ENCODE measurements around the gene CNN3.

Gene CNN3

GRCh38 chr1:94898491-94899385 lies 28.2 kb downstream of the CNN3 start:
- Histone ChIP-seq H3K4me3 (ENCODE audit: low read length) (no peak overlapping the region), H3K23ac (ENCODE audit: low read length) (no peak overlapping the region), H2BK120ac (ENCODE audit: low read depth, low read length) (no peak overlapping the region), H4K8ac (ENCODE audit: low read depth, low read length) (no peak overlapping the region), H3K36me3 (ENCODE audit: control insufficient read depth, insufficient read depth, low read length) (peaks cover 16% of the 10 kb centered on the region), H3K79me1 (ENCODE audit: low read length) (peaks cover 6% of the 10 kb centered on the region), H3K79me2 (ENCODE audit: control insufficient read depth, insufficient read depth, low read length) (peaks cover 10% of the 10 kb centered on the region), H3K9ac (ENCODE audit: low read length) (no peak overlapping the region), H3K27ac (ENCODE audit: low read depth, low read length) (no peak overlapping the region), H3K4me2 (ENCODE audit: low read length) (no peak overlapping the region), H3K18ac (ENCODE audit: low read length) (no peak overlapping the region), H4K5ac (ENCODE audit: low read length) (no peak overlapping the region), H2BK15ac (replicated peaks; ENCODE audit: low read depth) (no peak overlapping the region), H2BK5ac (ENCODE audit: low read length) (no peak overlapping the region), H3K4me1 (ENCODE audit: control insufficient read depth, low read depth, low read length) (no peaks in the 10 kb centered on the region), H2AK5ac (ENCODE audit: low read length) (no peak overlapping the region), H3K27me3 (ENCODE audit: insufficient read depth, low read length, poor library complexity) (no peaks in the 10 kb centered on the region), H3K56ac (ENCODE audit: low read length) (no peak overlapping the region), H3K4ac (ENCODE audit: low read depth, low read length) (no peak overlapping the region)
- DNase-seq: no peak
- no CpG with 5 or more reads among the region's 7 CpGs for WGBS (ENCODE audit: extremely low coverage, insufficient coverage, low lambda C conversion rate)

GRCh38 chr1:94895518-94895917 lies 31.4 kb downstream of the CNN3 start:
- Histone ChIP-seq H3K4me3 (ENCODE audit: low read length) (no peak overlapping the region), H3K23ac (ENCODE audit: low read length) (no peak overlapping the region), H3K27ac (ENCODE audit: low read depth, low read length) (no peak overlapping the region), H3K79me1 (ENCODE audit: low read length) (peaks cover under 1% of the 10 kb centered on the region), H3K36me3 (ENCODE audit: control insufficient read depth, insufficient read depth, low read length) (peaks cover 14% of the 10 kb centered on the region), H2BK120ac (ENCODE audit: low read depth, low read length) (no peak overlapping the region), H4K5ac (ENCODE audit: low read length) (no peak overlapping the region), H3K18ac (ENCODE audit: low read length) (no peak overlapping the region), H3K4ac (ENCODE audit: low read depth, low read length) (no peak overlapping the region), H2BK5ac (ENCODE audit: low read length) (no peak overlapping the region), H2BK15ac (replicated peaks; ENCODE audit: low read depth) (no peak overlapping the region), H3K4me1 (ENCODE audit: control insufficient read depth, low read depth, low read length) (no peaks in the 10 kb centered on the region), H3K9ac (ENCODE audit: low read length) (no peak overlapping the region), H2AK5ac (ENCODE audit: low read length) (no peak overlapping the region), H4K8ac (ENCODE audit: low read depth, low read length) (no peak overlapping the region), H3K79me2 (ENCODE audit: control insufficient read depth, insufficient read depth, low read length) (peaks cover 1% of the 10 kb centered on the region), H3K4me2 (ENCODE audit: low read length) (no peak overlapping the region), H3K27me3 (ENCODE audit: insufficient read depth, low read length, poor library complexity) (no peaks in the 10 kb centered on the region), H3K56ac (ENCODE audit: low read length) (no peak overlapping the region)
- no CpG with 5 or more reads among the region's 1 CpG for WGBS (ENCODE audit: extremely low coverage, insufficient coverage, low lambda C conversion rate)
- no peak for DNase-seq

GRCh38 chr1:94894630-94895029 lies 32.3 kb downstream of the CNN3 start:
- peaks cover 14% of the 10 kb centered on the region for H3K36me3 ChIP-seq (ENCODE audit: control insufficient read depth, insufficient read depth, low read length)

GRCh38 chr1:94892604-94893254 lies 34.2 kb downstream of the CNN3 start:
- H3K56ac ChIP-seq (ENCODE audit: low read length): no peak overlapping the region
- no peaks in the 10 kb centered on the region for H3K27me3 ChIP-seq (ENCODE audit: insufficient read depth, low read length, poor library complexity)
- no peak for DNase-seq
- H3K9ac ChIP-seq (ENCODE audit: low read length): no peak overlapping the region
- H3K79me2 ChIP-seq (ENCODE audit: control insufficient read depth, insufficient read depth, low read length): peaks cover 1% of the 10 kb centered on the region
- no peak overlapping the region for H2BK120ac ChIP-seq (ENCODE audit: low read depth, low read length)
- H2BK5ac ChIP-seq (ENCODE audit: low read length): no peak overlapping the region
- no peak overlapping the region for H3K4ac ChIP-seq (ENCODE audit: low read depth, low read length)
- no peaks in the 10 kb centered on the region for H3K4me1 ChIP-seq (ENCODE audit: control insufficient read depth, low read depth, low read length)
- H2AK5ac ChIP-seq (ENCODE audit: low read length): no peak overlapping the region
- H3K18ac ChIP-seq (ENCODE audit: low read length): no peak overlapping the region
- H3K27ac ChIP-seq (ENCODE audit: low read depth, low read length): no peak overlapping the region
- H3K4me3 ChIP-seq (ENCODE audit: low read length): no peak overlapping the region
- H3K23ac ChIP-seq (ENCODE audit: low read length): no peak overlapping the region
- no peak overlapping the region for H2BK15ac ChIP-seq (replicated peaks; ENCODE audit: low read depth)
- WGBS (ENCODE audit: extremely low coverage, insufficient coverage, low lambda C conversion rate): no CpG with 5 or more reads among the region's 4 CpGs
- H4K8ac ChIP-seq (ENCODE audit: low read depth, low read length): no peak overlapping the region
- H3K4me2 ChIP-seq (ENCODE audit: low read length): no peak overlapping the region
- no peaks in the 10 kb centered on the region for H3K79me1 ChIP-seq (ENCODE audit: low read length)
- no peak overlapping the region for H4K5ac ChIP-seq (ENCODE audit: low read length)
- peaks cover 10% of the 10 kb centered on the region for H3K36me3 ChIP-seq (ENCODE audit: control insufficient read depth, insufficient read depth, low read length)

More at GRCh38 chr1:94894630-94895029, 32.3 kb downstream of the CNN3 start:
- Histone ChIP-seq H3K18ac (ENCODE audit: low read length) (no peak overlapping the region), H3K23ac (ENCODE audit: low read length) (no peak overlapping the region), H2AK5ac (ENCODE audit: low read length) (no peak overlapping the region), H2BK5ac (ENCODE audit: low read length) (no peak overlapping the region), H3K4ac (ENCODE audit: low read depth, low read length) (no peak overlapping the region), H4K8ac (ENCODE audit: low read depth, low read length) (no peak overlapping the region), H2BK120ac (ENCODE audit: low read depth, low read length) (no peak overlapping the region), H3K27me3 (ENCODE audit: insufficient read depth, low read length, poor library complexity) (no peaks in the 10 kb centered on the region), H3K4me1 (ENCODE audit: control insufficient read depth, low read depth, low read length) (no peaks in the 10 kb centered on the region), H3K56ac (ENCODE audit: low read length) (no peak overlapping the region), H3K79me2 (ENCODE audit: control insufficient read depth, insufficient read depth, low read length) (peaks cover 1% of the 10 kb centered on the region), H3K4me3 (ENCODE audit: low read length) (no peak overlapping the region), H3K27ac (ENCODE audit: low read depth, low read length) (no peak overlapping the region), H3K79me1 (ENCODE audit: low read length) (no peaks in the 10 kb centered on the region), H3K9ac (ENCODE audit: low read length) (no peak overlapping the region), H2BK15ac (replicated peaks; ENCODE audit: low read depth) (no peak overlapping the region), H3K4me2 (ENCODE audit: low read length) (no peak overlapping the region), H4K5ac (ENCODE audit: low read length) (no peak overlapping the region)
- WGBS (ENCODE audit: extremely low coverage, insufficient coverage, low lambda C conversion rate): no CpG with 5 or more reads among the region's 4 CpGs
- DNase-seq: no peak

GRCh38 chr1:94888201-94888600 lies 38.7 kb downstream of the CNN3 start:
- no peak overlapping the region for H3K4me3 ChIP-seq (ENCODE audit: low read length)
- no peaks in the 10 kb centered on the region for H3K27me3 ChIP-seq (ENCODE audit: insufficient read depth, low read length, poor library complexity)
- no peak overlapping the region for H4K5ac ChIP-seq (ENCODE audit: low read length)
- no CpG with 5 or more reads among the region's 3 CpGs for WGBS (ENCODE audit: extremely low coverage, insufficient coverage, low lambda C conversion rate)
- H3K18ac ChIP-seq (ENCODE audit: low read length): no peak overlapping the region
- H2BK15ac ChIP-seq (replicated peaks; ENCODE audit: low read depth): no peak overlapping the region
- H3K4ac ChIP-seq (ENCODE audit: low read depth, low read length): no peak overlapping the region
- H3K9ac ChIP-seq (ENCODE audit: low read length): no peak overlapping the region
- H3K79me2 ChIP-seq (ENCODE audit: control insufficient read depth, insufficient read depth, low read length): no peaks in the 10 kb centered on the region
- DNase-seq: no peak
- H3K56ac ChIP-seq (ENCODE audit: low read length): no peak overlapping the region
- no peak overlapping the region for H2BK5ac ChIP-seq (ENCODE audit: low read length)
- H3K36me3 ChIP-seq (ENCODE audit: control insufficient read depth, insufficient read depth, low read length): no peaks in the 10 kb centered on the region
- H2AK5ac ChIP-seq (ENCODE audit: low read length): no peak overlapping the region
- peaks cover 2% of the 10 kb centered on the region for H3K4me1 ChIP-seq (ENCODE audit: control insufficient read depth, low read depth, low read length)
- no peak overlapping the region for H3K27ac ChIP-seq (ENCODE audit: low read depth, low read length)
- H4K8ac ChIP-seq (ENCODE audit: low read depth, low read length): no peak overlapping the region
- no peak overlapping the region for H3K4me2 ChIP-seq (ENCODE audit: low read length)
- no peak overlapping the region for H3K23ac ChIP-seq (ENCODE audit: low read length)
- no peaks in the 10 kb centered on the region for H3K79me1 ChIP-seq (ENCODE audit: low read length)
- H2BK120ac ChIP-seq (ENCODE audit: low read depth, low read length): no peak overlapping the region
